G401 (cell line): Measurements from ENCODE around the gene NUDT22. TPM values are rescaled to one million over a fixed set of nuclear protein-coding genes. Genes with fewer than 3 reads are reported as not detected.
A peak's percentile ranks its signal among the peaks of the same experiment; 100 is the strongest.

Source experiments
- DNase-seq: peaks from one replicate; pipeline ENCODE4 v3.0.0-alpha.2; 2015; ENCODE audit warnings: low spot score
- in situ Hi-C: cut with HindIII; loops from 2 replicates; pipeline ENCODE4 v1.10.0; 2016; ENCODE audit warnings: low sequenced_read_pairs, mixed read lengths
- total RNA-seq: library from RNA; depleted of rRNA; stranded (reverse); fragments of >200 nt; shearing (Covaris generic); gene quantifications from 2 replicates; pipeline ENCODE4 v1.2.3, GENCODE V29; 2014

Gene NUDT22
- total RNA-seq, 1 experiment from 2014 or later = 33.3 TPM

GRCh38 chr11:64263947-64264317 is 37.9 kb downstream of the NUDT22 start:
- no peak for DNase-seq
- in situ Hi-C loops = no loop called here

- in situ Hi-C loops = no loop called here
- DNase-seq = peak; percentile 35
Observed at GRCh38 chr11:64264371-64264852, 38.3 kb downstream of the NUDT22 start.

- DNase-seq = no peak
Observed at GRCh38 chr11:64265176-64266160, 39.4 kb downstream of the NUDT22 start.

GRCh38 chr11:64266339-64266738 is 40.3 kb downstream of the NUDT22 start:
- no peak for DNase-seq
- in situ Hi-C loops = no loop called here

More at GRCh38 chr11:64265176-64266160, 39.4 kb downstream of the NUDT22 start:
- in situ Hi-C loops = no loop called here

- DNase-seq = no peak
- in situ Hi-C loops = no loop called here
Observed at GRCh38 chr11:64267207-64267945, 41.3 kb downstream of the NUDT22 start.

- no peak for DNase-seq
- in situ Hi-C loops = no loop called here
Observed at GRCh38 chr11:64268025-64268892, 42.2 kb downstream of the NUDT22 start.

GRCh38 chr11:64268893-64269539 is 42.9 kb downstream of the NUDT22 start:
- peak; percentile 65 for DNase-seq
- in situ Hi-C loops = no loop called here

GRCh38 chr11:64269540-64270220 is 43.6 kb downstream of the NUDT22 start:
- in situ Hi-C loops = loop anchor here (10.0 kb wide), 1 partner anchor 65 kb away; the partner anchor contains the start of gene FERMT3
- peak; percentile 100 for DNase-seq

- in situ Hi-C loops = loop anchor here (10.0 kb wide), 1 partner anchor 70 kb away; the partner anchor contains the start of gene FERMT3
- DNase-seq = no peak
Observed at GRCh38 chr11:64275031-64275800, 49.1 kb downstream of the NUDT22 start.

GRCh38 chr11:64275841-64276240 is 49.8 kb downstream of the NUDT22 start:
- DNase-seq = no peak
- in situ Hi-C loops = loop anchor here (10.0 kb wide), 1 partner anchor 71 kb away; the partner anchor contains the start of gene FERMT3

GRCh38 chr11:64276653-64277431 is 50.8 kb downstream of the NUDT22 start:
- peak; percentile 68 for DNase-seq
- in situ Hi-C loops = loop anchor here (10.0 kb wide), 1 partner anchor 72 kb away; the partner anchor contains the start of gene FERMT3

- DNase-seq = no peak
- in situ Hi-C loops = loop anchor here (10.0 kb wide), 1 partner anchor 74 kb away; the partner anchor contains the start of gene FERMT3
Observed at GRCh38 chr11:64278576-64279190, 52.6 kb downstream of the NUDT22 start.
